Measurements from ENCODE around the gene SH3BP4.

The SH3BP4 gene

DNA sequence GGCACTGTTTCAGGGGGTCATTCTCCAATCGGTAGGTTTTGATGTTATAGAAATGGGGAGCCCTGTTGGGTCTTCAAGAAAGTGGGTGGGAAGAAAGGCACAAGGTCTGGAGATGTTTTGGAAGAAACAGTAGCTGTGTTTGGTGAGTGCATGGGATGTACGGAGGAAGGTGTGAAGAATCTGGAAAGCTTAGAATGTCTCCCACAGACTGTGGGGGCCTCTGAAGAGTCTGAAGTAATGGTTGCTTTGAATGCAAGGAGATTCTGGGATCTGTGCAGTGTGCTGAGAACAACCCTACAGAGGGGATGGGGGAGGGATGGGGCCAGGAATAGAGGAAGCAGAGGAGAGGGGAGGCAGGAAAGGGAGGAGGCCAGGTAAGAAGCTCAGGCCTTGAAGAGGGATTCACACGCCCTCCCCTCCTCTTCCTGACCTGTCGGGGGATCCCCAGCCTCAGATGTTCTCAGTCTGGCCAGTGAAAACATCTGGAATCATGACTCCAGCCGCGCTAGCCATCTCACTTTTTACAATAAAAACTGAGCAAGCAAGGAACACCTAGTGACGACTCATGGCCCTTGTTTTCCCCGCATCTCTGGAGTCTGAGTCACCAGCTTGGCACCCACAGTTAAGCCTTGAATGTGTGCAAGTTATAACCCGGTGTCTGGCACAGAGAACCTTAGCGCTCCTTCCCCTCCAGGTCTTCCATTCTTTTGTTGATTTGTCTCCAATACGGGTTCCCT, 74.2 kb downstream of the SH3BP4 start:
- no peak overlapping the region for H3K27ac ChIP-seq
- H3K4me3 ChIP-seq = no peak overlapping the region
- DNase-seq (ENCODE audit: low spot score) = no peak

DNA sequence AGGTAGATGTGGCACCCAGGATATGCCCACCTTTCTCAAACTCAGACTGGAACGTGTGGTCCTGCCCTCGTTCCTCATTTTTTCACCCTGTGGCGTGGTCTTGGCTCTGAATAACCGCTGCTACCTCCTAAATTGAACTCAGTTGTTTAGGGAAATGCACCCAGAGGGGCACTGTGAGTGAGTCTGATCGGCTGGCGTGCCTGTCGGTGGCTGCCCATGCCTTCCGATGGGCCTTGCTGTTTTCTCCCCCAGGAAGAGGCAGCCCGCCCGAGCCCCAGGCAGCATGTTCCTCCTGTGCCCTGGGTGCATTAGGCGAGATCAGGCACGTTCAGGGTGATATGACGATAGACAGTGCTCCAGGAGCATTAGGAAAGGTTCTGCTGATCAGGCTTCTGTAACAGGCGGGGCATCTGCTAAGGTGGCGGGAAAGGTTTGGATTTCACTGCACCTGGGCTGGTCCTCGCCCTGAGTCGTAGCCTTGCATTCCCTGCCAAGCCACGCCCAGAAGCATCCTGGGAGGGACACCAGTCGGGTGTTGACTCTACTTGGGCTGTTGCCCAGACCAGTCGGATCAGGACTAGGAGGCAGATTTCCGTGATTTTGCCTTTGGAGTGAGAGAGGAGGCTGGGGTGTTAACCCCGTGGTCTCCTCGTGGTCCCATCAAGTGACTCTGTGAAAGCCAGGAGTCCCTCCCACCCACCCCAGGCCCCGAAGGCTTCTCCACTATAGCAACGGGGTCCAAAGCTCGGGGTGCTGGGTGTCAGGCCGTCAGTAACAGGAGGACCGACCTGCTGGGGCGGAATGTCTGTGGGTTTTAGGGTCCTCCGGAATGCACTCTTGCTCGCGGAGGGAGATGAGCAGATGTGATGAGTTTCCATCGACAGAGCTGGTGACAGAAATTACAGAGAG, 75.1 kb downstream of the SH3BP4 start:
- H3K27ac ChIP-seq = no peak overlapping the region
- TF ChIP-seq, protein P1, sequence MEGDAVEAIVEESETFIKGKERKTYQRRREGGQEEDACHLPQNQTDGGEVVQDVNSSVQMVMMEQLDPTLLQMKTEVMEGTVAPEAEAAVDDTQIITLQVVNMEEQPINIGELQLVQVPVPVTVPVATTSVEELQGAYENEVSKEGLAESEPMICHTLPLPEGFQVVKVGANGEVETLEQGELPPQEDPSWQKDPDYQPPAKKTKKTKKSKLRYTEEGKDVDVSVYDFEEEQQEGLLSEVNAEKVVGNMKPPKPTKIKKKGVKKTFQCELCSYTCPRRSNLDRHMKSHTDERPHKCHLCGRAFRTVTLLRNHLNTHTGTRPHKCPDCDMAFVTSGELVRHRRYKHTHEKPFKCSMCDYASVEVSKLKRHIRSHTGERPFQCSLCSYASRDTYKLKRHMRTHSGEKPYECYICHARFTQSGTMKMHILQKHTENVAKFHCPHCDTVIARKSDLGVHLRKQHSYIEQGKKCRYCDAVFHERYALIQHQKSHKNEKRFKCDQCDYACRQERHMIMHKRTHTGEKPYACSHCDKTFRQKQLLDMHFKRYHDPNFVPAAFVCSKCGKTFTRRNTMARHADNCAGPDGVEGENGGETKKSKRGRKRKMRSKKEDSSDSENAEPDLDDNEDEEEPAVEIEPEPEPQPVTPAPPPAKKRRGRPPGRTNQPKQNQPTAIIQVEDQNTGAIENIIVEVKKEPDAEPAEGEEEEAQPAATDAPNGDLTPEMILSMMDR (IDR thresholded peaks at IDR 0.05) = no peak
- no peak for DNase-seq (ENCODE audit: low spot score)
- no peak overlapping the region for H3K4me3 ChIP-seq

More for the DNA sequence above, 74.2 kb downstream of the SH3BP4 start:
- TF ChIP-seq, protein P1 (IDR thresholded peaks at IDR 0.05) = no peak

DNA sequence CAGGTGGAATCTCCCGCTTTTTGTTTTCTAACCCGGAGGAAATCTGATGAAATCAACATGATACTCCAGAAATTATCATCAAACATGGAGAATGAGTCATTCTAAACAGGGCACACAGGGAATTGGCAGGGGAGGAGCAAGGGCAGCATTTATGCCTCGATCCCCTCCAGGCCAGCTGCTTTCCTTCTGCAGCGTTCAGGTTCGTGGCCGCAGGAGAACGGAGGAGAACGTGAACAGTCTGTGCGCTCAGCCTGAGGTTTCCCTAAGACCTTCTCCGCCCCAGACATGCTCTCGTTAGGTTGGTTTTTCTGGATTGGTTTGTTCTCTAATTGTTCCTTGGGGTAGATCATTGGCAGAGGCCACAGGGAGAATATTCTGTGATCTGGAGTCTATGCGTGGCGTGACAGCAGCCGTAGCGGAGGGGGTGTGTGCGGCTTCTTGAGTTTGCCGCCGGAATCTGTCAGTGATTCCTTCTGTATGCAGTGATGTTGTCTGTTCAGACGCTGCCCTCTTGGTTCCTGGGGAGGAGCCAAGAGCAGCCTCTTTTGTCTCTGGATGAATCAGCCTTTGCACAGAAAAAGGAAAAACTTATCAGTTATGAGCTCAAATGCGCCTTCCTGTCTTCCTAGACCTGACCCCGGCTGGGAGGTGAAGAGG, 75.9 kb downstream of the SH3BP4 start:
- Histone ChIP-seq H3K27ac (no peak overlapping the region), H3K4me3 (no peak overlapping the region)

DNA sequence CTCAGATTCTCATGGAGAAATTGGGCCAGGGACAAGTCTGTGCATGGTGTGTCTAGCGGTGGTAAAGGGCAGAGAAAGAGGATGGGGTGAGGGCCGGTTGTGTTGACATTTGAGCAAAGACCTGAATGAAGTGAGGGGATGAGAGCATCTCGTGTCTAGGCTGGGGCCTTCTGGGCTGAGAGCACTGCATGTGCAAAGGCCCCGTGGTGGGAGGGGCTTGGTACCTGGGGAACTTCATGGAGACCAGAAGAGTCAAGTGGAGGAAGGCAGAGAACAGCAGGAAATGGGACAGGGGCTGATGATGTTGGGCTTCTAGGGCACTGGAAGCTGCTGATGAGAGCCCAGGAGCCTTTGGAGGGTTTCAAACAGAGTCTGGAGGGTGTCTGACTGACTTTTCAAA, 76.8 kb downstream of the SH3BP4 start:
- Histone ChIP-seq H3K4me3 (no peak overlapping the region), H3K27ac (no peak overlapping the region)
- DNase-seq (ENCODE audit: low spot score) = no peak
- TF ChIP-seq, protein P1 (IDR thresholded peaks at IDR 0.05) = no peak

More for the DNA sequence above, 75.9 kb downstream of the SH3BP4 start:
- TF ChIP-seq, protein P1 (IDR thresholded peaks at IDR 0.05) = no peak
- no peak for DNase-seq (ENCODE audit: low spot score)

DNA sequence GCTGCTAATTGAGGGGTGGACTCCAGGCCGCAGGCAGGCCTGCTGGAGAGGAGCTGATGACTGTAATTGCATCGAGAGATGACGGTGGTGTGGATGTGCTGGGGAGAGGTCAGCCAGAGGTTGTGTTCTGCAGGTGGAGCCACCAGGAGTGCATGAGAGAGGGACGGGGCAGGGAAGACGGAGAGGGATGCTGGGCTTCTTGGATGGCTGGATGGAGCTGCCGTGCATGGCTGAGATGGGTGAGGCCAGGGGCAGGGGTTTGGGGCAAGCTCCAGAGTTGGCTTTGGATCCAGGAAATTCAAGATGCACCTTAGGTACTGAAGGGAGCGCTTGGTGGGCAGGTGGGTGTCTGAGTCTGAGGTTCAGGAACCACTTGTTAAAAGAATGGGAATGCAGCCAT, 77.2 kb downstream of the SH3BP4 start:
- TF ChIP-seq, protein P1 (IDR thresholded peaks at IDR 0.05) = no peak
- Histone ChIP-seq H3K4me3 (no peak overlapping the region), H3K27ac (no peak overlapping the region)
- DNase-seq (ENCODE audit: low spot score) = no peak

DNA sequence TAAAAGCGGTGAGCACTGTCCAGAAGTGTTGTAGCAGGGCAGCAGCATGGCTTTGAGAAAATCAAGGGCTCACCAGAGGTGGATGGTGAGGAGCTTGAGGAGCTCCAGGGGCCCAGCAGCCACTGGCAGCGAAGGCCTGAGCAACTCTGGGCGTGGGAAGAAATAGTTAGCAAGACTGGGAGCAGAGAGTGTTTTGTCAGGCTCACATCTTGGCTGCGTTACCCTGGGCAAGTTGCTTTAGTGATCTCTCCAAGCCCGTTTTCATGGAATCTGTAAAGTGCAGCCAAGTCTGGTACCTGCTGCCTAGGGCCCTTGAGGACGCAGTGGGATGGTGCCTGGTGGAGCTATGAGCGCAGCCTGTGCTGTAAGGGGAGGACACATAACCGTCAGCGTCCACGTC, 78.3 kb downstream of the SH3BP4 start:
- no peak for DNase-seq (ENCODE audit: low spot score)
- Histone ChIP-seq H3K27ac (no peak overlapping the region), H3K4me3 (no peak overlapping the region)
- TF ChIP-seq, protein P1 (IDR thresholded peaks at IDR 0.05) = no peak

All from coronary artery (tissue), 2 donors.